SH-SY5Y (cell line): ENCODE data around the gene NACC1.

Experiments used
- GATA2 ChIP-seq: IDR thresholded peaks from 2 replicates; pipeline ENCODE4 v1.6.1; 2011; ENCODE audit warnings: mild to moderate bottlenecking, low read depth, low read length
- GATA3 ChIP-seq: IDR thresholded peaks from 2 replicates; pipeline ENCODE4 v1.6.1; 2011; ENCODE audit warnings: low read depth, mild to moderate bottlenecking, low read length, moderate library complexity

- TF ChIP-seq GATA2 (no peak), GATA3 (no peak)
Measured at GRCh38 chr19:13101590-13102415, 16.3 kb upstream of the NACC1 start.
